Cardiac muscle cell (in vitro differentiated cells and primary cell): ENCODE results near the gene FOXJ3. TPM values are rescaled to one million over a fixed set of nuclear protein-coding genes. Genes with fewer than 3 reads are reported as not detected.

ENCODE experiments used
- DNase-seq, 2 donors: peaks; one replicate each; pipeline versions ENCODE4 v3.0.0 to v3.0.0-alpha.2; 2010 to 2017; ENCODE audit warnings: low read depth in 1 of 2, low spot score in 1 of 2
- H3K27ac ChIP-seq: fragments of 200-600 bp; sonication (generic); 2 replicates; pipeline ENCODE4 v1.5.1; 2016
- H3K27me3 ChIP-seq: fragments of 200-600 bp; sonication (generic); 2 replicates; pipeline ENCODE4 v1.6.0; 2016; ENCODE audit warnings: control low read depth
- H3K36me3 ChIP-seq: fragments of 200-600 bp; sonication (generic); 2 replicates; pipeline ENCODE4 v1.5.1; 2016; ENCODE audit warnings: control low read depth
- H3K4me1 ChIP-seq: fragments of 200-600 bp; sonication (generic); 2 replicates; pipeline ENCODE4 v1.8.1; 2017; ENCODE audit warnings: low read depth, mild to moderate bottlenecking, mixed run types
- H3K4me3 ChIP-seq: fragments of 200-600 bp; sonication (generic); 2 replicates; pipeline ENCODE4 v1.5.1; 2016; ENCODE audit warnings: mild to moderate bottlenecking
- H3K9me3 ChIP-seq: fragments of 200-600 bp; sonication (generic); 2 replicates; pipeline ENCODE4 v1.5.1; 2017; ENCODE audit warnings: low read depth, mild to moderate bottlenecking, control low read depth
- CTCF ChIP-seq: IDR thresholded peaks from 2 replicates; pipeline ENCODE4 v1.5.1; 2012; ENCODE audit warnings: low read depth, mild to moderate bottlenecking, low read length
- polyA plus RNA-seq: library from polyadenylated mRNA; unstranded; fragments of >200 nt; fragmentation: Nextera tagmentation; extraction: Ambion mirVana; gene quantifications from 2 replicates; pipeline ENCODE4 v1.2.1, GENCODE V29; 2016
- total RNA-seq: library from RNA; depleted of rRNA; stranded (reverse); fragments of >200 nt; gene quantifications from 2 replicates; pipeline ENCODE4 v1.2.3, GENCODE V29; 2016

The FOXJ3 gene
- total and polyA plus RNA-seq, 2 experiments from 2014 or later = 25.4 to 54.1 TPM

- DNase-seq = no peak
- Histone ChIP-seq H3K36me3 (no peaks in the 10 kb centered on the region), H3K27ac (no peak overlapping the region), H3K9me3 (no peaks in the 10 kb centered on the region), H3K4me3 (no peak overlapping the region), H3K4me1 (no peaks in the 10 kb centered on the region), H3K27me3 (no peaks in the 10 kb centered on the region)
- no peak for TF ChIP-seq CTCF
Measured at GRCh38 chr1:42133390-42133789, 201.6 kb downstream of the FOXJ3 start.

- DNase-seq = no peak
- no peak for TF ChIP-seq CTCF
- Histone ChIP-seq H3K36me3 (no peaks in the 10 kb centered on the region), H3K4me1 (no peaks in the 10 kb centered on the region), H3K9me3 (no peaks in the 10 kb centered on the region), H3K4me3 (no peak overlapping the region), H3K27me3 (no peaks in the 10 kb centered on the region), H3K27ac (no peak overlapping the region)
Measured at GRCh38 chr1:42130061-42130660, 204.9 kb downstream of the FOXJ3 start.

GRCh38 chr1:42128964-42129363 lies 206.1 kb downstream of the FOXJ3 start:
- no peaks in the 10 kb centered on the region for H3K4me1 ChIP-seq
- no peaks in the 10 kb centered on the region for H3K9me3 ChIP-seq
- no peak for TF ChIP-seq CTCF
- DNase-seq = no peak
- no peak overlapping the region for H3K4me3 ChIP-seq
- no peaks in the 10 kb centered on the region for H3K27me3 ChIP-seq
- H3K36me3 ChIP-seq = no peaks in the 10 kb centered on the region
- H3K27ac ChIP-seq = no peak overlapping the region

- no peaks in the 10 kb centered on the region for H3K36me3 ChIP-seq
- no peak overlapping the region for H3K4me3 ChIP-seq
- H3K27me3 ChIP-seq = no peaks in the 10 kb centered on the region
- no peak for DNase-seq
- H3K27ac ChIP-seq = no peak overlapping the region
- H3K9me3 ChIP-seq = no peaks in the 10 kb centered on the region
- TF ChIP-seq CTCF = no peak
- no peaks in the 10 kb centered on the region for H3K4me1 ChIP-seq
Measured at GRCh38 chr1:42128499-42128898, 206.5 kb downstream of the FOXJ3 start.

GRCh38 chr1:42127767-42128166 lies 207.3 kb downstream of the FOXJ3 start:
- no peak for TF ChIP-seq CTCF
- Histone ChIP-seq H3K27me3 (no peaks in the 10 kb centered on the region), H3K9me3 (no peaks in the 10 kb centered on the region), H3K36me3 (no peaks in the 10 kb centered on the region), H3K27ac (no peak overlapping the region), H3K4me1 (no peaks in the 10 kb centered on the region), H3K4me3 (no peak overlapping the region)
- no peak for DNase-seq

Other genes with a start within 250 kb of the FOXJ3 start
- gene GUCA2B, start 181.8 kb downstream of the FOXJ3 start, total RNA-seq = not detected in 2 replicates
- gene GUCA2B, start 181.8 kb downstream of the FOXJ3 start, polyA plus RNA-seq = not detected in 2 replicates
- gene GUCA2A, start 170.5 kb downstream of the FOXJ3 start, total RNA-seq = not detected in 2 replicates
- gene GUCA2A, start 170.5 kb downstream of the FOXJ3 start, polyA plus RNA-seq = not detected in 2 replicates
- 8.1 and 14.9 TPM in 2 replicates for gene RIMKLA, start 45.6 kb upstream of the FOXJ3 start, total RNA-seq
- gene RIMKLA, start 45.6 kb upstream of the FOXJ3 start, polyA plus RNA-seq = 16.3 and 21.8 TPM in 2 replicates
- gene ZMYND12, start 120.8 kb upstream of the FOXJ3 start, total RNA-seq = 0.39 and 1.1 TPM in 2 replicates
- 0.21 and 1.9 TPM in 2 replicates for gene ZMYND12, start 120.8 kb upstream of the FOXJ3 start, polyA plus RNA-seq
- gene PPCS, start 121.3 kb upstream of the FOXJ3 start, total RNA-seq = 54.5 and 144 TPM in 2 replicates
- gene PPCS, start 121.3 kb upstream of the FOXJ3 start, polyA plus RNA-seq = 93.4 and 102 TPM in 2 replicates
- gene CCDC30, start 128.1 kb upstream of the FOXJ3 start, total RNA-seq = 1.8 and 3.2 TPM in 2 replicates
- gene CCDC30, start 128.1 kb upstream of the FOXJ3 start, polyA plus RNA-seq = 4.2 and 7.1 TPM in 2 replicates